ENCODE measurements around the gene CPNE1. TPM values are rescaled to one million over a fixed set of nuclear protein-coding genes. Genes with fewer than 3 reads are reported as not detected.

Gene CPNE1
- total RNA-seq, 1 experiment from 2014 or later, result 505 TPM

GRCh38 chr20:35662551-35662950, 2.1 kb downstream of the CPNE1 start:
- Mint-ChIP-seq H3K4me3 (ENCODE audit: low read depth, unreplicated experiment) (peak overlapping the region; percentile 98), H3K36me3 (ENCODE audit: insufficient read depth, unreplicated experiment) (peaks cover 57% of the 10 kb centered on the region), H3K27me3 (ENCODE audit: unreplicated experiment) (no peaks in the 10 kb centered on the region), H3K9me3 (ENCODE audit: low read depth, unreplicated experiment) (no peaks in the 10 kb centered on the region), H3K4me1 (ENCODE audit: low read depth, unreplicated experiment) (peaks cover 53% of the 10 kb centered on the region), H3K27ac (ENCODE audit: unreplicated experiment) (peak overlapping the region; percentile 99)
- TF ChIP-seq CTCF (IDR thresholded peaks at IDR 0.05; ENCODE audit: unreplicated experiment), result no peak
- CTCF ChIA-PET, result no interaction called here
- no peak for DNase-seq
- intact Hi-C loops (cut with micrococcal nuclease; ENCODE audit: unreplicated experiment), result loop anchor here (2.0 to 10.0 kb wide), 3 partner anchors 45 to 148 kb away; partner anchors contain the start of gene SPAG4
- BruUV-seq (replicated peaks), result no TSS peak

- Mint-ChIP-seq H3K27me3 (ENCODE audit: unreplicated experiment) (no peaks in the 10 kb centered on the region), H3K4me3 (ENCODE audit: low read depth, unreplicated experiment) (peak overlapping the region; percentile 98), H3K36me3 (ENCODE audit: insufficient read depth, unreplicated experiment) (peaks cover 63% of the 10 kb centered on the region), H3K4me1 (ENCODE audit: low read depth, unreplicated experiment) (peaks cover 59% of the 10 kb centered on the region), H3K27ac (ENCODE audit: unreplicated experiment) (peak overlapping the region; percentile 76), H3K9me3 (ENCODE audit: low read depth, unreplicated experiment) (no peaks in the 10 kb centered on the region)
- no peak for DNase-seq
- intact Hi-C loops (cut with micrococcal nuclease; ENCODE audit: unreplicated experiment), result loop anchor here (2.0 to 10.0 kb wide), 3 partner anchors 45 to 147 kb away; partner anchors contain the start of gene SPAG4
- no peak for TF ChIP-seq CTCF (IDR thresholded peaks at IDR 0.05; ENCODE audit: unreplicated experiment)
- CTCF ChIA-PET, result interaction anchor here (1.1 to 1.5 kb wide), 2 partner anchors 43 to 356 kb away, joined by 3 to 5 read pairs; no protein-coding TSS in a partner anchor
- BruUV-seq (replicated peaks), result no TSS peak
These were observed 2.8 kb downstream of the CPNE1 start for GRCh38 chr20:35661908-35662307.

GRCh38 chr20:35661053-35661452, 3.6 kb downstream of the CPNE1 start:
- peak overlapping the region; percentile 76 for H3K27ac Mint-ChIP-seq (ENCODE audit: unreplicated experiment)

GRCh38 chr20:35660122-35660937, 4.4 kb downstream of the CPNE1 start:
- no peak for TF ChIP-seq CTCF (IDR thresholded peaks at IDR 0.05; ENCODE audit: unreplicated experiment)
- Mint-ChIP-seq H3K36me3 (ENCODE audit: insufficient read depth, unreplicated experiment) (peaks cover 71% of the 10 kb centered on the region), H3K4me1 (ENCODE audit: low read depth, unreplicated experiment) (peaks cover 60% of the 10 kb centered on the region), H3K9me3 (ENCODE audit: low read depth, unreplicated experiment) (no peaks in the 10 kb centered on the region), H3K27me3 (ENCODE audit: unreplicated experiment) (no peaks in the 10 kb centered on the region), H3K4me3 (ENCODE audit: low read depth, unreplicated experiment) (peak overlapping the region; percentile 98), H3K27ac (ENCODE audit: unreplicated experiment) (peak overlapping the region; percentile 76)
- DNase-seq, result no peak
- no TSS peak for BruUV-seq (replicated peaks)
- CTCF ChIA-PET, result interaction anchor here (1.3 to 1.5 kb wide), 2 partner anchors 33 to 355 kb away, joined by 3 read pairs; no protein-coding TSS in a partner anchor
- intact Hi-C loops (cut with micrococcal nuclease; ENCODE audit: unreplicated experiment), result loop anchor here (5.0 to 10.0 kb wide), 2 partner anchors 43 to 146 kb away; partner anchors contain the start of gene SPAG4

More at GRCh38 chr20:35661053-35661452, 3.6 kb downstream of the CPNE1 start:
- H3K36me3 Mint-ChIP-seq (ENCODE audit: insufficient read depth, unreplicated experiment), result peaks cover 71% of the 10 kb centered on the region
- H3K4me1 Mint-ChIP-seq (ENCODE audit: low read depth, unreplicated experiment), result peaks cover 60% of the 10 kb centered on the region
- no peak for DNase-seq
- CTCF ChIA-PET, result interaction anchor here (1.1 to 1.5 kb wide), 3 partner anchors 32 to 355 kb away, joined by 3 to 5 read pairs (median 3); no protein-coding TSS in a partner anchor
- intact Hi-C loops (cut with micrococcal nuclease; ENCODE audit: unreplicated experiment), result loop anchor here (5.0 to 10.0 kb wide), 2 partner anchors 44 to 146 kb away; partner anchors contain the start of gene SPAG4
- no peaks in the 10 kb centered on the region for H3K27me3 Mint-ChIP-seq (ENCODE audit: unreplicated experiment)
- H3K9me3 Mint-ChIP-seq (ENCODE audit: low read depth, unreplicated experiment), result no peaks in the 10 kb centered on the region
- H3K4me3 Mint-ChIP-seq (ENCODE audit: low read depth, unreplicated experiment), result peak overlapping the region; percentile 98
- TF ChIP-seq CTCF (IDR thresholded peaks at IDR 0.05; ENCODE audit: unreplicated experiment), result no peak
- BruUV-seq (replicated peaks), result no TSS peak

All from Calu3 (cell line).